ENCODE measurements around the gene AHNAK. TPM values are rescaled to one million over a fixed set of nuclear protein-coding genes. Genes with fewer than 3 reads are reported as not detected.

AHNAK gene
- polyA plus RNA-seq, 1 experiment, result 145 TPM

- H3K36me3 ChIP-seq (ENCODE audit: control insufficient read depth, insufficient read depth, low read length), result peaks cover 9% of the 10 kb centered on the region
- no peaks in the 10 kb centered on the region for H3K27me3 ChIP-seq (ENCODE audit: control insufficient read depth, insufficient read depth, low read length)
- CTCF ChIA-PET, result interaction anchor here (1.0 kb wide), 1 partner anchor 157 kb away, joined by 4 read pairs; no protein-coding TSS in a partner anchor
- POLR2A ChIA-PET, result no interaction called here
- no peak overlapping the region for H3K4me3 ChIP-seq (ENCODE audit: low read depth, low read length)
- no peak for DNase-seq (ENCODE audit: low read depth)
- no peak for TF ChIP-seq CTCF (IDR thresholded peaks at IDR 0.05; ENCODE audit: insufficient read depth, low read depth, low read length)
Measured at GRCh38 chr11:62580959-62581715, 34.5 kb upstream of the AHNAK start.

- no peak for DNase-seq (ENCODE audit: low read depth)
- Histone ChIP-seq H3K36me3 (ENCODE audit: control insufficient read depth, insufficient read depth, low read length) (peaks cover 12% of the 10 kb centered on the region), H3K27me3 (ENCODE audit: control insufficient read depth, insufficient read depth, low read length) (no peaks in the 10 kb centered on the region), H3K4me3 (ENCODE audit: low read depth, low read length) (no peak overlapping the region)
- ChIA-PET POLR2A (no interaction called here), CTCF (interaction anchor here (0.6 to 1.4 kb wide), 3 partner anchors 18 to 185 kb away, joined by 3 to 6 read pairs (median 3); no protein-coding TSS in a partner anchor)
- TF ChIP-seq CTCF (IDR thresholded peaks at IDR 0.05; ENCODE audit: insufficient read depth, low read depth, low read length), result no peak
Measured at GRCh38 chr11:62579252-62579651, 32.6 kb upstream of the AHNAK start.

GRCh38 chr11:62578541-62578940, 31.9 kb upstream of the AHNAK start:
- POLR2A ChIA-PET, result no interaction called here
- CTCF ChIA-PET, result interaction anchor here (0.7 to 1.4 kb wide), 3 partner anchors 10 to 21 kb away, joined by 3 to 6 read pairs (median 5); no protein-coding TSS in a partner anchor
- Histone ChIP-seq H3K4me3 (ENCODE audit: low read depth, low read length) (no peak overlapping the region), H3K36me3 (ENCODE audit: control insufficient read depth, insufficient read depth, low read length) (peaks cover 12% of the 10 kb centered on the region), H3K27me3 (ENCODE audit: control insufficient read depth, insufficient read depth, low read length) (no peaks in the 10 kb centered on the region)
- TF ChIP-seq CTCF (IDR thresholded peaks at IDR 0.05; ENCODE audit: insufficient read depth, low read depth, low read length), result no peak
- DNase-seq (ENCODE audit: low read depth), result no peak

- TF ChIP-seq CTCF (IDR thresholded peaks at IDR 0.05; ENCODE audit: insufficient read depth, low read depth, low read length), result no peak
- Histone ChIP-seq H3K36me3 (ENCODE audit: control insufficient read depth, insufficient read depth, low read length) (peaks cover 12% of the 10 kb centered on the region), H3K4me3 (ENCODE audit: low read depth, low read length) (no peak overlapping the region), H3K27me3 (ENCODE audit: control insufficient read depth, insufficient read depth, low read length) (no peaks in the 10 kb centered on the region)
- DNase-seq (ENCODE audit: low read depth), result no peak
- CTCF ChIA-PET, result interaction anchor here (1.6 kb wide), 1 partner anchor 35 kb away, joined by 7 read pairs; no protein-coding TSS in a partner anchor
- POLR2A ChIA-PET, result no interaction called here
Measured at GRCh38 chr11:62577046-62577714, 30.6 kb upstream of the AHNAK start.

- TF ChIP-seq CTCF (IDR thresholded peaks at IDR 0.05; ENCODE audit: insufficient read depth, low read depth, low read length), result no peak
- no peak overlapping the region; the same call in 1 of the 2 replicates for H3K4me3 ChIP-seq (ENCODE audit: low read depth, low read length)
- DNase-seq (ENCODE audit: low read depth), result no peak
- H3K27me3 ChIP-seq (ENCODE audit: control insufficient read depth, insufficient read depth, low read length), result no peaks in the 10 kb centered on the region
- CTCF ChIA-PET, result interaction anchor here (1.4 to 2.3 kb wide), 2 partner anchors 181 to 288 kb away, joined by 3 to 11 read pairs; no protein-coding TSS in a partner anchor
- peaks cover 15% of the 10 kb centered on the region for H3K36me3 ChIP-seq (ENCODE audit: control insufficient read depth, insufficient read depth, low read length)
- POLR2A ChIA-PET, result no interaction called here
Measured at GRCh38 chr11:62575837-62576236, 29.2 kb upstream of the AHNAK start.
